Stimulated activated CD4-positive, alpha-beta T cell treated with anti-CD3 and anti-CD28 coated beads, Interleukin-1b, Interleukin-23, amount 100 ng/mL, for 48 hours (primary cell): ENCODE measurements around the gene SMIM11.
A peak's percentile ranks its signal among the peaks of the same experiment; 100 is the strongest.
"Not testable (repeated sequence)": the region's sequence is repeated elsewhere in the genome, so short reads cannot be mapped to it uniquely, and the experiment has no call there.

Experiments used
- DNase-seq: peaks from one replicate; pipeline ENCODE4 v3.0.0-alpha.2; 2020

SMIM11 gene

GRCh38 chr21:34374940-34375618 lies at the start of gene SMIM11:
SMIM11 (plus strand) TSS chr21:34375507; CDS start chr21:34379505, 3,998 bp downstream.
- not testable (repeated sequence) for DNase-seq

GRCh38 chr21:34330055-34330454 lies 45.3 kb upstream of the SMIM11 start:
- no peak for DNase-seq

- no peak for DNase-seq
These were observed 43.6 kb upstream of the SMIM11 start for GRCh38 chr21:34331726-34332125.

GRCh38 chr21:34332347-34332746 lies 43.0 kb upstream of the SMIM11 start:
- DNase-seq: no peak

GRCh38 chr21:34333121-34333739 lies 42.1 kb upstream of the SMIM11 start:
- DNase-seq: no peak

- DNase-seq: no peak
These were observed 40.0 kb upstream of the SMIM11 start for GRCh38 chr21:34335316-34335715.

- no peak for DNase-seq
These were observed 39.1 kb upstream of the SMIM11 start for GRCh38 chr21:34336245-34336644.

- no peak for DNase-seq
These were observed 38.4 kb upstream of the SMIM11 start for GRCh38 chr21:34336756-34337391.

GRCh38 chr21:34337741-34338140 lies 37.6 kb upstream of the SMIM11 start:
- DNase-seq: no peak

GRCh38 chr21:34338226-34338625 lies 37.1 kb upstream of the SMIM11 start:
- DNase-seq: no peak

GRCh38 chr21:34340061-34340460 lies 35.2 kb upstream of the SMIM11 start:
- DNase-seq: no peak

- no peak for DNase-seq
These were observed 32.8 kb upstream of the SMIM11 start for GRCh38 chr21:34342476-34342875.

- no peak for DNase-seq
These were observed 32.0 kb upstream of the SMIM11 start for GRCh38 chr21:34343347-34343746.

- no peak for DNase-seq
These were observed 31.4 kb upstream of the SMIM11 start for GRCh38 chr21:34343838-34344381.

GRCh38 chr21:34344584-34344983 lies 30.7 kb upstream of the SMIM11 start:
- DNase-seq: no peak

GRCh38 chr21:34345091-34345871 lies 30.0 kb upstream of the SMIM11 start:
- DNase-seq: no peak

- DNase-seq: no peak
These were observed 29.4 kb upstream of the SMIM11 start for GRCh38 chr21:34345892-34346291.

GRCh38 chr21:34348890-34349519 lies 26.3 kb upstream of the SMIM11 start:
- DNase-seq: no peak

- DNase-seq: peak; percentile 32
These were observed 23.5 kb upstream of the SMIM11 start for GRCh38 chr21:34351786-34352241.

- DNase-seq: no peak
These were observed 22.8 kb upstream of the SMIM11 start for GRCh38 chr21:34352556-34352955.

- DNase-seq: no peak
These were observed 22.1 kb upstream of the SMIM11 start for GRCh38 chr21:34353182-34353581.

GRCh38 chr21:34354836-34355235 lies 20.5 kb upstream of the SMIM11 start:
- DNase-seq: no peak

- no peak for DNase-seq
These were observed 19.7 kb upstream of the SMIM11 start for GRCh38 chr21:34355570-34355969.
